ENCODE data around the gene FBXW10B. TPM values are rescaled to one million over a fixed set of nuclear protein-coding genes. Genes with fewer than 3 reads are reported as not detected.
"Not testable (repeated sequence)": the region's sequence is repeated elsewhere in the genome, so short reads cannot be mapped to it uniquely, and the experiment has no call there.

Gene FBXW10B
- total RNA-seq, 1 experiment from 2014 or later, result 1.5 TPM

- H3K27ac ChIP-seq (ENCODE audit: low read depth, low read length, poor library complexity, severe bottlenecking); CTCF ChIA-PET; H3K9me3 ChIP-seq (ENCODE audit: low read depth, low read length, poor library complexity, severe bottlenecking); H3K4me1 ChIP-seq (ENCODE audit: insufficient read depth, low read length, poor library complexity, severe bottlenecking); H3K27me3 ChIP-seq (replicated peaks; ENCODE audit: insufficient read depth, low read depth, low read length, poor library complexity); H3K4me3 ChIP-seq (ENCODE audit: low read depth, low read length, poor library complexity, severe bottlenecking); H3K36me3 ChIP-seq (ENCODE audit: insufficient read depth, low read length, poor library complexity, severe bottlenecking); DNase-seq (ENCODE audit: low spot score); POLR2A ChIA-PET (ENCODE audit: low non-redundant PET); intact Hi-C loops (cut with micrococcal nuclease; ENCODE audit: unreplicated experiment): not testable (repeated sequence)
- TSS peak; percentile 88 for BruUV-seq (replicated peaks)
Measured at GRCh38 chr17:15642505-15643251, 23.2 kb upstream of the FBXW10B start.

GRCh38 chr17:15642014-15642413 is 22.5 kb upstream of the FBXW10B start:
- H3K4me3 ChIP-seq (ENCODE audit: low read depth, low read length, poor library complexity, severe bottlenecking); BruUV-seq (replicated peaks); H3K4me1 ChIP-seq (ENCODE audit: insufficient read depth, low read length, poor library complexity, severe bottlenecking); DNase-seq (ENCODE audit: low spot score); H3K9me3 ChIP-seq (ENCODE audit: low read depth, low read length, poor library complexity, severe bottlenecking); H3K36me3 ChIP-seq (ENCODE audit: insufficient read depth, low read length, poor library complexity, severe bottlenecking); H3K27me3 ChIP-seq (replicated peaks; ENCODE audit: insufficient read depth, low read depth, low read length, poor library complexity); H3K27ac ChIP-seq (ENCODE audit: low read depth, low read length, poor library complexity, severe bottlenecking); CTCF ChIA-PET; intact Hi-C loops (cut with micrococcal nuclease; ENCODE audit: unreplicated experiment); POLR2A ChIA-PET (ENCODE audit: low non-redundant PET): not testable (repeated sequence)

GRCh38 chr17:15630930-15631453 is 11.5 kb upstream of the FBXW10B start:
- H3K4me3 ChIP-seq (ENCODE audit: low read depth, low read length, poor library complexity, severe bottlenecking); H3K27me3 ChIP-seq (replicated peaks; ENCODE audit: insufficient read depth, low read depth, low read length, poor library complexity); H3K27ac ChIP-seq (ENCODE audit: low read depth, low read length, poor library complexity, severe bottlenecking); BruUV-seq (replicated peaks); CTCF ChIA-PET; intact Hi-C loops (cut with micrococcal nuclease; ENCODE audit: unreplicated experiment); DNase-seq (ENCODE audit: low spot score); H3K36me3 ChIP-seq (ENCODE audit: insufficient read depth, low read length, poor library complexity, severe bottlenecking); POLR2A ChIA-PET (ENCODE audit: low non-redundant PET); H3K4me1 ChIP-seq (ENCODE audit: insufficient read depth, low read length, poor library complexity, severe bottlenecking); H3K9me3 ChIP-seq (ENCODE audit: low read depth, low read length, poor library complexity, severe bottlenecking): not testable (repeated sequence)

GRCh38 chr17:15629991-15630390 is 10.5 kb upstream of the FBXW10B start:
- H3K4me1 ChIP-seq (ENCODE audit: insufficient read depth, low read length, poor library complexity, severe bottlenecking); DNase-seq (ENCODE audit: low spot score); POLR2A ChIA-PET (ENCODE audit: low non-redundant PET); H3K9me3 ChIP-seq (ENCODE audit: low read depth, low read length, poor library complexity, severe bottlenecking); H3K27me3 ChIP-seq (replicated peaks; ENCODE audit: insufficient read depth, low read depth, low read length, poor library complexity); H3K4me3 ChIP-seq (ENCODE audit: low read depth, low read length, poor library complexity, severe bottlenecking); H3K36me3 ChIP-seq (ENCODE audit: insufficient read depth, low read length, poor library complexity, severe bottlenecking); intact Hi-C loops (cut with micrococcal nuclease; ENCODE audit: unreplicated experiment); H3K27ac ChIP-seq (ENCODE audit: low read depth, low read length, poor library complexity, severe bottlenecking); BruUV-seq (replicated peaks); CTCF ChIA-PET: not testable (repeated sequence)

- H3K27me3 ChIP-seq (replicated peaks; ENCODE audit: insufficient read depth, low read depth, low read length, poor library complexity); H3K27ac ChIP-seq (ENCODE audit: low read depth, low read length, poor library complexity, severe bottlenecking); DNase-seq (ENCODE audit: low spot score); intact Hi-C loops (cut with micrococcal nuclease; ENCODE audit: unreplicated experiment); H3K4me3 ChIP-seq (ENCODE audit: low read depth, low read length, poor library complexity, severe bottlenecking); CTCF ChIA-PET; H3K9me3 ChIP-seq (ENCODE audit: low read depth, low read length, poor library complexity, severe bottlenecking); H3K4me1 ChIP-seq (ENCODE audit: insufficient read depth, low read length, poor library complexity, severe bottlenecking); H3K36me3 ChIP-seq (ENCODE audit: insufficient read depth, low read length, poor library complexity, severe bottlenecking); POLR2A ChIA-PET (ENCODE audit: low non-redundant PET); BruUV-seq (replicated peaks): not testable (repeated sequence)
Measured at GRCh38 chr17:15623661-15624209, 4.2 kb upstream of the FBXW10B start.

GRCh38 chr17:15623255-15623654 is 3.8 kb upstream of the FBXW10B start:
- intact Hi-C loops (cut with micrococcal nuclease; ENCODE audit: unreplicated experiment); H3K36me3 ChIP-seq (ENCODE audit: insufficient read depth, low read length, poor library complexity, severe bottlenecking); H3K4me1 ChIP-seq (ENCODE audit: insufficient read depth, low read length, poor library complexity, severe bottlenecking); CTCF ChIA-PET; BruUV-seq (replicated peaks); H3K9me3 ChIP-seq (ENCODE audit: low read depth, low read length, poor library complexity, severe bottlenecking); DNase-seq (ENCODE audit: low spot score); H3K27me3 ChIP-seq (replicated peaks; ENCODE audit: insufficient read depth, low read depth, low read length, poor library complexity); POLR2A ChIA-PET (ENCODE audit: low non-redundant PET); H3K27ac ChIP-seq (ENCODE audit: low read depth, low read length, poor library complexity, severe bottlenecking); H3K4me3 ChIP-seq (ENCODE audit: low read depth, low read length, poor library complexity, severe bottlenecking): not testable (repeated sequence)

- DNase-seq (ENCODE audit: low spot score); H3K4me1 ChIP-seq (ENCODE audit: insufficient read depth, low read length, poor library complexity, severe bottlenecking); BruUV-seq (replicated peaks); H3K4me3 ChIP-seq (ENCODE audit: low read depth, low read length, poor library complexity, severe bottlenecking); intact Hi-C loops (cut with micrococcal nuclease; ENCODE audit: unreplicated experiment); H3K36me3 ChIP-seq (ENCODE audit: insufficient read depth, low read length, poor library complexity, severe bottlenecking); H3K27me3 ChIP-seq (replicated peaks; ENCODE audit: insufficient read depth, low read depth, low read length, poor library complexity); POLR2A ChIA-PET (ENCODE audit: low non-redundant PET); CTCF ChIA-PET; H3K27ac ChIP-seq (ENCODE audit: low read depth, low read length, poor library complexity, severe bottlenecking); H3K9me3 ChIP-seq (ENCODE audit: low read depth, low read length, poor library complexity, severe bottlenecking): not testable (repeated sequence)
Measured at GRCh38 chr17:15622124-15622523, 2.6 kb upstream of the FBXW10B start.

GRCh38 chr17:15616828-15617227 is 2.7 kb downstream of the FBXW10B start:
- intact Hi-C loops (cut with micrococcal nuclease; ENCODE audit: unreplicated experiment); DNase-seq (ENCODE audit: low spot score); H3K27me3 ChIP-seq (replicated peaks; ENCODE audit: insufficient read depth, low read depth, low read length, poor library complexity); POLR2A ChIA-PET (ENCODE audit: low non-redundant PET); H3K4me1 ChIP-seq (ENCODE audit: insufficient read depth, low read length, poor library complexity, severe bottlenecking); H3K4me3 ChIP-seq (ENCODE audit: low read depth, low read length, poor library complexity, severe bottlenecking); BruUV-seq (replicated peaks); H3K36me3 ChIP-seq (ENCODE audit: insufficient read depth, low read length, poor library complexity, severe bottlenecking); CTCF ChIA-PET; H3K9me3 ChIP-seq (ENCODE audit: low read depth, low read length, poor library complexity, severe bottlenecking); H3K27ac ChIP-seq (ENCODE audit: low read depth, low read length, poor library complexity, severe bottlenecking): not testable (repeated sequence)
